Heart right ventricle (tissue), 16 donors: ENCODE data around the gene UBE3B. TPM values are rescaled to one million over a fixed set of nuclear protein-coding genes. Genes with fewer than 3 reads are reported as not detected.

Experiments
- ATAC-seq, 8 donors: fragments of 200-7000 bp; cut with Tn5 transposase; one replicate each; pipeline ENCODE4 v1.9.1; 2020; ENCODE audit warnings: mild to moderate bottlenecking in 8 of 8, moderate library complexity in 8 of 8, moderate number of reproducible peaks in 1 of 8
- DNase-seq, 2 donors: peaks; one replicate each; pipeline ENCODE4 v3.0.0-alpha.2; 2020
- H3K27ac ChIP-seq, 10 donors: fragments of 200-600 bp; sonication (generic) in 2 of 10; one replicate each; pipeline versions ENCODE4 v1.5.0 to v1.8.0; 2020 to 2022; ENCODE audit warnings: mild to moderate bottlenecking in 3 of 10
- H3K27me3 ChIP-seq, 7 donors: fragments of 200-600 bp; one replicate each; pipeline ENCODE4 v1.8.0; 2021 to 2022; ENCODE audit warnings: mild to moderate bottlenecking in 2 of 7
- H3K36me3 ChIP-seq, 9 donors: fragments of 200-600 bp; sonication (generic) in 1 of 9; one replicate each; pipeline versions ENCODE4 v1.5.0 to v1.8.0; 2020 to 2022; ENCODE audit warnings: mild to moderate bottlenecking in 2 of 9
- H3K4me1 ChIP-seq, 9 donors: fragments of 200-600 bp; sonication (generic) in 1 of 9; one replicate each; pipeline versions ENCODE4 v1.5.0 to v1.8.0; 2020 to 2022; ENCODE audit warnings: mild to moderate bottlenecking in 4 of 9
- H3K4me3 ChIP-seq, 10 donors: fragments of 200-600 bp; sonication (generic) in 2 of 10; one replicate each; pipeline versions ENCODE4 v1.5.0 to v1.8.0; 2020 to 2022; ENCODE audit warnings: mild to moderate bottlenecking in 7 of 10, moderate library complexity in 2 of 10
- H3K9me3 ChIP-seq, 11 donors: fragments of 200-600 bp in 10 of 11; sonication (generic) in 2 of 11; one replicate each; pipeline versions ENCODE4 v1.5.0 to v1.8.0; 2013 to 2022; ENCODE audit warnings: mild to moderate bottlenecking in 2 of 11, control low read depth in 1 of 11, moderate library complexity in 1 of 11
- WGBS, 2 donors: extraction: QIAGEN DNeasy Blood & Tissue Kit; methylation state at CpG; one replicate each; pipeline ENCODE4 v1.1.7; 2013; ENCODE audit warnings: inconsistent platforms in 1 of 2; 5-methylcytosine and 5-hydroxymethylcytosine counted together
- intact Hi-C, 10 donors: fragments of 100-400 bp; cut with DNase I; formaldehyde crosslinking; loops; one replicate each; pipeline versions ENCODE4 v1.11.1 to v1.14.2; 2022
- polyA plus RNA-seq, 2 donors: library from polyadenylated mRNA; stranded (reverse); fragments of 200-250 nt; gene quantifications; one replicate each; pipeline ENCODE4 v1.2.3, GENCODE V29; 2013
- total RNA-seq, 10 donors: library from RNA; stranded (reverse); fragmentation: NEBNext Ultra II Directional in 3 of 10; extraction: Animal tissue kit (Norgen Biotek cat#: 25700) in 3 of 10; gene quantifications; one replicate each; pipeline versions ENCODE4 v1.2.1 to v1.2.4, GENCODE V29; 2021 to 2023
- TF ChIP-seq, protein P1 (sequence below), 9 donors: fragments of 200-600 bp; sonication (generic) in 2 of 9; IDR thresholded peaks; one replicate each; pipeline versions ENCODE4 v1.5.0 to v1.8.0; 2021 to 2022; ENCODE audit warnings: antibody characterized with exemption in 9 of 9, mild to moderate bottlenecking in 5 of 9, moderate library complexity in 1 of 9
- donor health status: Arrhythmogenic right ventricular cardiomyopathy.
- donor health status: ischemic (EF 13 %, LVEDD 7.1; RV severe dilation, severe dysfunction).
- donor health status: healthy with polysubstance abuse.
- donor health status: DM: no; HTN: yes; CAD: no.
- donor health status: DM: no; HTN: no; CAD: no.
- donor health status: ischemic (EF 25% LVEDD 6.9; RV normal size, moderate dysfunction).
- donor health status: ischemic (EF 25% LVEDD 5.7; RV mildly dilated, moderate dysfunction).
- donor health status: healthy.
- donor health status: DM: yes; HTN: yes; CAD: no.
- donor health status: Ischemic cardiomyopathy.
- donor health status: ischemic (EF 35%, LVEDD 5.7; RV mildly dilated, moderate dysfunction).
- donor health status: nonischemic (EF 11% LVEDD 7.7; RV severe dilation, severe dysfunction).
- donor health status: DM: yes; HTN: yes; CAD: no.
- donor health status: PGD.
- donor health status: ischemic (EF 29% LVEDD 5.4; RV normal size, mild dysfunction).
- donor health status: nonischemic (EF 23%, LVEDD 6.1; RV moderate dilation, normal function).

The UBE3B gene
- total and polyA plus RNA-seq, 12 donors, result 13.7 to 58.8 (median 55.5) TPM

DNA sequence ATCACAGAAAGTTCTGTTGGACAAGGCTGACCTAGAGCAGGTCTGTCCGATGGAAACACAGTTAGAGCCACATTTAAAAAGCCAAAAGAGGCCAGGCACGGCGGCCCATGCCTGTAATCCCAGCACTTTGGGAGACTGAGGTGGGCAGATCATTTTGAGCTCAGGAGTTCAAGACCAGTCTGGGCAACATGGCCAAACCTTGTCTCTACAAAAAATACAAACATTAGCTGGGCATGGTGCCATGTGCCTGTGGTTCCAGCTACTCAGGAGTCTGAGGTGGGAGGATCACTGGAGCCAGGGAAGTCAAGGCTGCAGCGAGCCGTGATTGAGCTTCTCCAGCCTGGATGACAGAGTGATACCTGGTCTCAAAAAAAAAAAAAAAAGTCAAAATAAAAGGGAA, 14.9 kb downstream of the UBE3B start:
- ATAC-seq, result no peak
- TF ChIP-seq, protein P1, sequence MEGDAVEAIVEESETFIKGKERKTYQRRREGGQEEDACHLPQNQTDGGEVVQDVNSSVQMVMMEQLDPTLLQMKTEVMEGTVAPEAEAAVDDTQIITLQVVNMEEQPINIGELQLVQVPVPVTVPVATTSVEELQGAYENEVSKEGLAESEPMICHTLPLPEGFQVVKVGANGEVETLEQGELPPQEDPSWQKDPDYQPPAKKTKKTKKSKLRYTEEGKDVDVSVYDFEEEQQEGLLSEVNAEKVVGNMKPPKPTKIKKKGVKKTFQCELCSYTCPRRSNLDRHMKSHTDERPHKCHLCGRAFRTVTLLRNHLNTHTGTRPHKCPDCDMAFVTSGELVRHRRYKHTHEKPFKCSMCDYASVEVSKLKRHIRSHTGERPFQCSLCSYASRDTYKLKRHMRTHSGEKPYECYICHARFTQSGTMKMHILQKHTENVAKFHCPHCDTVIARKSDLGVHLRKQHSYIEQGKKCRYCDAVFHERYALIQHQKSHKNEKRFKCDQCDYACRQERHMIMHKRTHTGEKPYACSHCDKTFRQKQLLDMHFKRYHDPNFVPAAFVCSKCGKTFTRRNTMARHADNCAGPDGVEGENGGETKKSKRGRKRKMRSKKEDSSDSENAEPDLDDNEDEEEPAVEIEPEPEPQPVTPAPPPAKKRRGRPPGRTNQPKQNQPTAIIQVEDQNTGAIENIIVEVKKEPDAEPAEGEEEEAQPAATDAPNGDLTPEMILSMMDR (IDR thresholded peaks at IDR 0.05), result no peak
- no peaks in the 10 kb centered on the region for H3K9me3 ChIP-seq
- no peak for DNase-seq
- WGBS, 2 donors, result 87 to 92% methylated on average over 5 of the region's 5 CpGs
- H3K4me3 ChIP-seq, result no peak overlapping the region
- H3K4me1 ChIP-seq, result no peaks in the 10 kb centered on the region
- H3K27me3 ChIP-seq, result no peaks in the 10 kb centered on the region
- no peak overlapping the region for H3K27ac ChIP-seq
- intact Hi-C loops, result no loop called here
- H3K36me3 ChIP-seq, result peaks cover 0 to 100% (median 66%) of the 10 kb centered on the region in 9 donors

DNA sequence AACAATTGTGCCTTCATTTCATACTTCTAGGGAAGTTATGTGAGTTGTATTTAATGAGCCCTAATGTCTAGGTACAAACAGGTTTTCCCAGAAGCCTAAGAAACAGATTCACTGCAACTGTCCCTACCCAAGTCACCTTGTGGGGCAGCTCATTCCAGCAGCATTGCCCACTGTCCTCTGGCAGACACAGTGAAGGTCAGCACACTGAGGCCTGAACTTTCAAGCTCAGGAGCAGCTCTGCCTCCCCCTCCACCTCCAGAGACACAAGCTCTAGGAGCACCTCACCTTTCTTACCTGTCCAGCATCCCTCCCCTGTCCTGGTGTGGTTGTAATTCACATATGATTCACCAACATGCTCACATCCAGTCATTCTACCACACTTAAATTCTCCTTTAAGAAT, 15.7 kb downstream of the UBE3B start:
- no peaks in the 10 kb centered on the region for H3K9me3 ChIP-seq
- H3K36me3 ChIP-seq, result peaks cover 0 to 100% (median 65%) of the 10 kb centered on the region in 9 donors
- TF ChIP-seq, protein P1 (IDR thresholded peaks at IDR 0.05), result no peak
- H3K27me3 ChIP-seq, result no peaks in the 10 kb centered on the region
- intact Hi-C loops, result no loop called here
- H3K4me3 ChIP-seq, result no peak overlapping the region
- H3K4me1 ChIP-seq, result no peaks in the 10 kb centered on the region
- peak overlapping the region in 1 of 10 donors; percentile 14 for H3K27ac ChIP-seq
- peak in 3 of 8 donors; percentile 21 to 73 (median 67) for ATAC-seq
- DNase-seq, result no peak

DNA sequence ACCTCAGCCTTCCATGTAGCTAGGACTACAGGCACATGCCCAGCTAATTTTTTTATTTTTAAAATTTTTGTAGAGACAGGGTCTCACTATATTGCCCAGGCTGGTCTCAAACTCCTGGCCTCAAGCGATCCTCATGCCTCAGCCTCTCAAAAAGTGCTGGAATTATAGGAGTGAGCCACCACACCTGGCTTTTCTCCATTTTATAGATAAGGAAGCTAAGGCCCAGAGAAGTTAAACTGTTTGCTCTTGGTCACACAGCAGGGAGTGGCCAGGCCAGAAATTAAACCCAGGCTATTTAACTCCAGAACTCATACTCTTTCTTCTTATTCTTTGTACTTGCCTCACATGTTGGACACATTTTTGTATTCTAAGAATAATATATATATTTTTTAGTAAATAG, 16.5 kb downstream of the UBE3B start:
- TF ChIP-seq, protein P1 (IDR thresholded peaks at IDR 0.05), result no peak
- ATAC-seq, result no peak
- H3K36me3 ChIP-seq, result peaks cover 0 to 100% (median 65%) of the 10 kb centered on the region in 9 donors

GRCh38 chr12:109494348-109494881, 17.0 kb downstream of the UBE3B start:
- Histone ChIP-seq H3K4me3 (no peak overlapping the region), H3K4me1 (no peaks in the 10 kb centered on the region), H3K36me3 (peaks cover 0 to 100% (median 65%) of the 10 kb centered on the region in 9 donors), H3K27ac (no peak overlapping the region), H3K27me3 (no peaks in the 10 kb centered on the region), H3K9me3 (no peaks in the 10 kb centered on the region)
- no peak for DNase-seq
- no peak for ATAC-seq
- intact Hi-C loops, result no loop called here
- TF ChIP-seq, protein P1 (IDR thresholded peaks at IDR 0.05), result no peak
- WGBS, 2 donors, result 96% methylated on average over 7 of the region's 7 CpGs

More for the DNA sequence above, 16.5 kb downstream of the UBE3B start:
- 96 to 100% methylated on average over 1 of the region's 1 CpG for WGBS, 2 donors
- Histone ChIP-seq H3K27ac (no peak overlapping the region), H3K27me3 (no peaks in the 10 kb centered on the region), H3K4me1 (no peaks in the 10 kb centered on the region), H3K4me3 (no peak overlapping the region), H3K9me3 (no peaks in the 10 kb centered on the region)
- intact Hi-C loops, result no loop called here
- no peak for DNase-seq
